SU-DHL-6 (cell line): ENCODE results near the gene PLAGL1.

Source experiments
- EZH2phosphoT487 ChIP-seq: fragments of 200-600 bp; sonication (generic), shearing (Covaris generic); conservative IDR thresholded peaks from 2 replicates; pipeline ENCODE4 v1.6.1; 2018; ENCODE audit warnings: mild to moderate bottlenecking, antibody characterized with exemption, low read length, moderate library complexity, mixed read lengths
- TF ChIP-seq, protein P1 (sequence below): fragments of 200-600 bp; sonication (generic); IDR thresholded peaks from one replicate; pipeline ENCODE4 v1.5.1; 2017; ENCODE audit warnings: antibody characterized with exemption, mild to moderate bottlenecking, low read length, moderate library complexity; ENCODE audit not compliant: insufficient read depth, poor library complexity, severe bottlenecking

- TF ChIP-seq, protein P1, sequence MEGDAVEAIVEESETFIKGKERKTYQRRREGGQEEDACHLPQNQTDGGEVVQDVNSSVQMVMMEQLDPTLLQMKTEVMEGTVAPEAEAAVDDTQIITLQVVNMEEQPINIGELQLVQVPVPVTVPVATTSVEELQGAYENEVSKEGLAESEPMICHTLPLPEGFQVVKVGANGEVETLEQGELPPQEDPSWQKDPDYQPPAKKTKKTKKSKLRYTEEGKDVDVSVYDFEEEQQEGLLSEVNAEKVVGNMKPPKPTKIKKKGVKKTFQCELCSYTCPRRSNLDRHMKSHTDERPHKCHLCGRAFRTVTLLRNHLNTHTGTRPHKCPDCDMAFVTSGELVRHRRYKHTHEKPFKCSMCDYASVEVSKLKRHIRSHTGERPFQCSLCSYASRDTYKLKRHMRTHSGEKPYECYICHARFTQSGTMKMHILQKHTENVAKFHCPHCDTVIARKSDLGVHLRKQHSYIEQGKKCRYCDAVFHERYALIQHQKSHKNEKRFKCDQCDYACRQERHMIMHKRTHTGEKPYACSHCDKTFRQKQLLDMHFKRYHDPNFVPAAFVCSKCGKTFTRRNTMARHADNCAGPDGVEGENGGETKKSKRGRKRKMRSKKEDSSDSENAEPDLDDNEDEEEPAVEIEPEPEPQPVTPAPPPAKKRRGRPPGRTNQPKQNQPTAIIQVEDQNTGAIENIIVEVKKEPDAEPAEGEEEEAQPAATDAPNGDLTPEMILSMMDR = no peak
- no peak for TF ChIP-seq EZH2phosphoT487
These were observed 41.7 kb downstream of the PLAGL1 start for GRCh38 chr6:143966312-143966711.
